LNCAP (cell line): ENCODE measurements around the gene MACROD2.

Experiments
- TF ChIP-seq, protein P1 (sequence below): fragments of 450-650 bp; IDR thresholded peaks from 2 replicates; pipeline ENCODE4 v1.5.1; 2017; ENCODE audit warnings: mild to moderate bottlenecking

The MACROD2 gene

DNA sequence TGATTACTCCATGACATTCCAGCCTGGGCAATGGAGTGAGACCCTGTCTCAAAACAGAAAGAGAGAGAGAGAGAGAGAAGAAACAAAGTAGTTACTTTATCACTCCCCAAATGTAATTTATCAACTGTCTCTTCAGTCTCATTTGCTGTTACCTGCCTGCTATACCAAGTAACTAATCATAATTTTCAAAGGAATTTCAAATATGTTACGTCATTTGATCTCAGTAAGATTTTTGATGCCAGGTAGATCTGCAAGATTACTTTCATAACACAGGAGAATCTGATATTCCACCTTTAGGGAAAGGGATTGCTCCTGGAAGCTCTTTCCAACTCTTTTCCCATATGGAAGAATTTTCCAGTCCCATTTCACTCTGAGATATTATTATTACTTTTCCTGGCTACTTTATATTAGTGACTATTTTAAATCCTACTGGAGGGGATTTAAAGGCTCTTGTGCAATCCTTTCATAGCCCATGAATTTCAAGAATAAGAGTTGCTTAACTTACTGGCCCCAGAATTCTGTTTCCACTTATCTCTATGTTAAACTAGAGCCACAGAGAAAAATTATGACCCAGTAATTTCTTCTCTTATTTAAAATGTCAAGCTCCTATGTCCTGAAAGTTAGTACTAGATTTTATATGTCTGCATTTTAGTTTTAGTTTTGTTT, 732.3 kb downstream of the MACROD2 start:
- TF ChIP-seq, protein P1, sequence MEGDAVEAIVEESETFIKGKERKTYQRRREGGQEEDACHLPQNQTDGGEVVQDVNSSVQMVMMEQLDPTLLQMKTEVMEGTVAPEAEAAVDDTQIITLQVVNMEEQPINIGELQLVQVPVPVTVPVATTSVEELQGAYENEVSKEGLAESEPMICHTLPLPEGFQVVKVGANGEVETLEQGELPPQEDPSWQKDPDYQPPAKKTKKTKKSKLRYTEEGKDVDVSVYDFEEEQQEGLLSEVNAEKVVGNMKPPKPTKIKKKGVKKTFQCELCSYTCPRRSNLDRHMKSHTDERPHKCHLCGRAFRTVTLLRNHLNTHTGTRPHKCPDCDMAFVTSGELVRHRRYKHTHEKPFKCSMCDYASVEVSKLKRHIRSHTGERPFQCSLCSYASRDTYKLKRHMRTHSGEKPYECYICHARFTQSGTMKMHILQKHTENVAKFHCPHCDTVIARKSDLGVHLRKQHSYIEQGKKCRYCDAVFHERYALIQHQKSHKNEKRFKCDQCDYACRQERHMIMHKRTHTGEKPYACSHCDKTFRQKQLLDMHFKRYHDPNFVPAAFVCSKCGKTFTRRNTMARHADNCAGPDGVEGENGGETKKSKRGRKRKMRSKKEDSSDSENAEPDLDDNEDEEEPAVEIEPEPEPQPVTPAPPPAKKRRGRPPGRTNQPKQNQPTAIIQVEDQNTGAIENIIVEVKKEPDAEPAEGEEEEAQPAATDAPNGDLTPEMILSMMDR = no peak

DNA sequence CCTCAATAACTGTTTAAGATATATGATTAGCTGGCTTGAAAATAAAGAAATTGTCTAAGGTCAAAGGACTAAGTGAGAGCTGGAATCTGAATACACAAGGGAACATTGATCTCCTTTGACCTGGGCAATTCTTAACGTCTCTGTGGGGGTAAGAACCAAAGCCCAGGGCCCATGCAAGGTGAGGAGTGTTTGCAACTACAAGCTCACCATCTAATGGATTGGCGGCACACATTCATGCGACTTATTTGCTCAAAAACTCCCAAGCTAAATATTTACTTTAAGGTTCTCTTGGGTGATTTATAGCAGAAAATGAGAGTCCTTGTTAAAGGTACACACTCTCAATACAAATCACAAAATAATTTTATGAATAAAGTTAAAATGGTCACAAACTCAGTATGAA, 734.1 kb downstream of the MACROD2 start:
- TF ChIP-seq, protein P1 = no peak

DNA sequence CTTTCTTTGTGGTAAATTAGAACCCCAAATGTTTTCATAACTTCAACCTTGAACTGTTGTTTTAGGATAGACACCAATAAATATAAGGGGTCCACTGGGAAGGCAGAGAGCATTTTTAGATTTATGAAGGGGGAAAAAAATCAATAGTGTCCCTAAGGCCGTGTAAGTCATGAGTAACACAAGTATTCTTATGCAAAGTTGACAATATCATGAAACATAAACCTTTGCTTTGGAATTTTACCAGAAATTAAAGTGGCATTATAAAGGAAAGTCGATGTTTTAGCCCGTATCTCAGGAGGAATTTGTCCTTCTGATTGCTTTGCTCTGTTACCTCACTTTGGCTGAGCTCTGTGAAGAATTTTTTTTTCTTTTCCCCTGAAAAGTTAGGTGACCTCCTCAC, 737.0 kb downstream of the MACROD2 start:
- TF ChIP-seq, protein P1 = no peak

DNA sequence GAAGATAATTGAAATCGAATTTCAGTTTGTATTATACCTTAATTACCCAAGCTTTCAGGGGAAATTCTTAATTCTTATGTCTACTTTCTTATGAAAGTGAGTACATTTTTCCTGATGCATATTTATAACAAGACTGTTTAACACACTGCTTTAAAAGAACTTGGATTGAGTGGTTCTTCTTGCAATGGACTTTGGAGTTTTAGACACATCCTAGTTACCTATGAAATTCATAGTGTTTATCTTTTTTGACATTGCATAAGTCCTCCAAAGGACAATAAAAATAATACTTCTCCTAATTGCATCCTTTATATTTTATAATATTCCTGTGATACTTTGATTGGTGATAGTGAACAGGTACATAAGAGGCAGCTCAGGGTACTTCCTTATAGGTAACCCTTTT, 737.7 kb downstream of the MACROD2 start:
- TF ChIP-seq, protein P1 = no peak

DNA sequence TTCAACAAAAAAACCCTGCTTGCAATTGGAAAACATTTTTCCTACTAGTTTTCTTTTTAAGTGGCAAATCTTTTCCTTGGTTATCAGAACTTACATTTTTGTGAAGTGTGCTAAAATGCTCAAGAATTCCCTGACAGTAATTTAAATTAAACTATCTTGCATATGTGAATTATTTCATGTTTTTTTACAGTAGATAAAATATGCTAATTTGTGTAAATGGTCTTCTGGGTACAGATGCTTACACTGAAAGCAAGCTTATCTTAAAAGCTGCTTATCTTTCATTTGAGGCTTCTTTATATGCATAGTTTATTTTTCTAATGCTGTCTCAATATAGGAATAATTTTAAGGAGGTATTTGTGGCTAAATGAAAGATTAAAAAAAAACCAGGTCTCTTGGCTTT, 745.1 kb downstream of the MACROD2 start:
- TF ChIP-seq, protein P1 = no peak

DNA sequence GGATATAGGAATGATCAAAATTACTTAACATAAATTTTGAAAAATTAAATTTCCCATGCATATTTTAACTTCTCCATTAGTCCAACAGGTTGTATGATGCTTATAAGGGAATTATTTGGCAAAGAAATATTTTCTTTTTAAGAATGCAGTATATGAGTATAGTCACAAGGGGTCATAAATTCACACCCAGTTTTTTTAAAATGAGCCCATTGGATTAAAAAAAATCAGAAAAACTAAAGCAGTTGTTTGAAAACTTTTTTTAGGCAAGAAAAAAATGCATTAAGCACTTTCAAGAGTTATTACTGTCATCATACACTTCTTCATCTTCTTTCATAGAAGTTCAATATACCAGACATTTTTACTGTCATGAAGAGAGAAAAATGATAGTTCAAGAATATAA, 746.3 kb downstream of the MACROD2 start:
- TF ChIP-seq, protein P1 = no peak

DNA sequence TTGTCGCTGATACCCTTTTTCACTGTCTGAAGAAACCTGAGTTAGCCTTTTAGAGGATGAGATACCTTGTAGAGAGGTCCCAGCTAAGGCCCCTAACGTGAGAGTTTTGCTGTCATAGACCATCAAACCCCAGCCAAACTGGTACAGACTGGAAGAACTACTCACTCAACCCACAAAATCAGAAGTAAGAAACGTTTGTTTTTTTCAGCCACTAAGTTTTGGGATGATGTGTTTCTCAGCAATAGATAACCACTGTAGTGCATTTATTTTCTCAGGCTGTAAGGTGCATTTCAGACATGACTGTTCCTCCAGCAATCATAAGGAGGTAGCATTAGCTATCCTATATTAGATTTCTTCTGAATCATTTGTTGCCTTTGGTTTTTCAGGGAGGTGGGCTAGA, 749.4 kb downstream of the MACROD2 start:
- TF ChIP-seq, protein P1 = no peak

DNA sequence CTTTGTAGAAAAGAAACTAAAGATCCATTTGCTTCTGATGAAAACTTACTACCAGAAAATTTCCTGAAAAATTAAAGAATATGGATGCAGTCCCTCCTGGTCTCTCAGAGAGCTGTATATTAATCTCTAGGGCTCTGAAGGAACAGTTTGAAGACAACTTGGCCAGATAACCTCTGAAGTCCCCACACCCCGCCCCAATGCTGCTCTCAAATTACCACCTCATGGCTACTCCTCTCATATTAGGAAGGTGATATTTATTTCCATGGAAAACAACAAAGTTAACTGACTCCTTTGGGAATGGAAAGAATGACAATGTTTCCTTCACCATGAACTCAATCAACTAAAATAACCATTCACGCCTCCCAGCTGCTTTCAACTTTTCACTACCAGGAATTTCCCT, 750.5 kb downstream of the MACROD2 start:
- TF ChIP-seq, protein P1 = no peak
